Measurements from ENCODE around the gene RASSF9.

Gene RASSF9

GRCh38 chr12:85765453-85765869, 70.7 kb downstream of the RASSF9 start:
- DNase-seq = no peak
- intact Hi-C loops (cut with DNase I) = no loop called here

- intact Hi-C loops (cut with DNase I) = no loop called here
- DNase-seq = no peak
These were observed 76.6 kb downstream of the RASSF9 start for GRCh38 chr12:85759623-85760022.

GRCh38 chr12:85759091-85759490, 77.1 kb downstream of the RASSF9 start:
- intact Hi-C loops (cut with DNase I) = no loop called here

GRCh38 chr12:85755760-85756159, 80.4 kb downstream of the RASSF9 start:
- DNase-seq = no peak
- intact Hi-C loops (cut with DNase I) = no loop called here

More at GRCh38 chr12:85759091-85759490, 77.1 kb downstream of the RASSF9 start:
- no peak for DNase-seq

Measured in head of caudate nucleus (tissue), 42 donors.